22Rv1 (cell line): ENCODE results near the gene SCN7A.

ENCODE experiments used
- ZFX ChIP-seq: fragments of 450-650 bp; IDR thresholded peaks from 2 replicates; pipeline ENCODE4 v1.6.1; 2017; ENCODE audit warnings: antibody characterized with exemption, borderline replicate concordance
- TF ChIP-seq, protein P1 (sequence below): fragments of 450-650 bp; IDR thresholded peaks from 2 replicates; pipeline ENCODE4 v1.5.1; 2017; ENCODE audit warnings: mild to moderate bottlenecking

DNA sequence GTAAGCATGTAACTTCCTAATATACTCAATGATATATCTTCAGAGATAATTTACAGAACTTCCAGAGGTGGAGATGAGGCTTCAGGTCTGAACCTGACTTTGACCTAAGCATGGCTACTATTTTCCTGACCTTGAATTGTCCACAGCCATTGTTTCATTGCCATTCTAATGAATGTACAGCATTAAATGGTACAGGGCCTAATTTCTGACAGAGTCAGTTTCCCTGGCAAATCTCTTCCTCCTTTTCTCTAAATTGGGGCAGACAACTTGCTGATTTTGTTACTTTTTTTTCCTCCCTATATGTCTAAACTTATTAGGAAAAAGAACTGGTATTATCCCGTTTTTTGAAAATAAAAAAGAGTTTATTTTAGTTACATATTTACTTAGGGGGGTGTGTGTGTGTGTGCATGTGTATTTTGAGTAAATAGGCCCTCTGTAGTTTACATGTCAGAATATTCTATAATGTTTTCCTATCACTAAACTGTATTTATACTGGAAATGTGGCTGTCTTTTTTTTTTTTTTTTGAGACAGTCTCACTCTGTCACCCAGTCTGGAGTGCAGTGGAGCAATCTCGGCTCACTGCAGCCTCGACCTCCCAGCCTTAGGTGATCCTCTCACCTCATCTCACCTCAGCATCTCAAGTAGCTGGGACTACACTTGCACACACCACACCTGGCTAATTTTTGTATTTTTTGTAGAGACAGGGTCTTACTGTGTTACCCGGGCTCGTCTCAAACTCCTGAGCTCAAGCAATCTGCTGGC, 75.0 kb downstream of the SCN7A start:
- TF ChIP-seq, protein P1, sequence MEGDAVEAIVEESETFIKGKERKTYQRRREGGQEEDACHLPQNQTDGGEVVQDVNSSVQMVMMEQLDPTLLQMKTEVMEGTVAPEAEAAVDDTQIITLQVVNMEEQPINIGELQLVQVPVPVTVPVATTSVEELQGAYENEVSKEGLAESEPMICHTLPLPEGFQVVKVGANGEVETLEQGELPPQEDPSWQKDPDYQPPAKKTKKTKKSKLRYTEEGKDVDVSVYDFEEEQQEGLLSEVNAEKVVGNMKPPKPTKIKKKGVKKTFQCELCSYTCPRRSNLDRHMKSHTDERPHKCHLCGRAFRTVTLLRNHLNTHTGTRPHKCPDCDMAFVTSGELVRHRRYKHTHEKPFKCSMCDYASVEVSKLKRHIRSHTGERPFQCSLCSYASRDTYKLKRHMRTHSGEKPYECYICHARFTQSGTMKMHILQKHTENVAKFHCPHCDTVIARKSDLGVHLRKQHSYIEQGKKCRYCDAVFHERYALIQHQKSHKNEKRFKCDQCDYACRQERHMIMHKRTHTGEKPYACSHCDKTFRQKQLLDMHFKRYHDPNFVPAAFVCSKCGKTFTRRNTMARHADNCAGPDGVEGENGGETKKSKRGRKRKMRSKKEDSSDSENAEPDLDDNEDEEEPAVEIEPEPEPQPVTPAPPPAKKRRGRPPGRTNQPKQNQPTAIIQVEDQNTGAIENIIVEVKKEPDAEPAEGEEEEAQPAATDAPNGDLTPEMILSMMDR = no peak
- TF ChIP-seq ZFX = no peak
